ENCODE measurements around the gene ADIG. TPM values are rescaled to one million over a fixed set of nuclear protein-coding genes. Genes with fewer than 3 reads are reported as not detected.

The ADIG gene
- total RNA-seq: not detected

GRCh38 chr20:38581013-38581412 is at the start of gene ADIG:
Gene ADIG, plus strand, starts transcription at chr20:38581197. Its CDS starts 54 bp downstream, at chr20:38581251.
- Histone ChIP-seq H3K9me3 (no peaks in the 10 kb centered on the region), H3K4me1 (no peaks in the 10 kb centered on the region), H3K4me3 (no peak within 1 kb of the TSS), H3K36me3 (peaks cover 0 to 22% (median 0%) of the 10 kb centered on the region in 3 donors), H3K27me3 (no peaks in the 10 kb centered on the region), H3K27ac (no peak within 1 kb of the TSS)
- WGBS, 2 donors: 46 to 58% methylated on average over 5 of the region's 5 CpGs
- no peak for TF ChIP-seq POLR2A (IDR thresholded peaks at IDR 0.05)
- TF ChIP-seq CTCF (IDR thresholded peaks at IDR 0.05): no peak
- TF ChIP-seq EP300 (IDR thresholded peaks at IDR 0.05): no peak
- no peak for DNase-seq (ENCODE audit: low spot score in 2 of 2)

- H3K9me3 ChIP-seq: no peaks in the 10 kb centered on the region
- H3K36me3 ChIP-seq: peaks cover 0 to 96% (median 7%) of the 10 kb centered on the region in 3 donors
- 91 to 92% methylated on average over 11 of the region's 11 CpGs for WGBS, 2 donors
Measured at GRCh38 chr20:38534756-38535155, 46.2 kb upstream of the ADIG start.

GRCh38 chr20:38536310-38536709 is 44.7 kb upstream of the ADIG start:
- WGBS, 2 donors: 97% methylated on average over 2 of the region's 2 CpGs
- no peak overlapping the region for H3K27ac ChIP-seq
- H3K4me1 ChIP-seq: no peaks in the 10 kb centered on the region
- H3K36me3 ChIP-seq: peaks cover 0 to 99% (median 11%) of the 10 kb centered on the region in 3 donors
- no peak overlapping the region for H3K4me3 ChIP-seq
- H3K27me3 ChIP-seq: no peaks in the 10 kb centered on the region
- TF ChIP-seq CTCF (IDR thresholded peaks at IDR 0.05) (no peak), POLR2A (IDR thresholded peaks at IDR 0.05) (no peak), EP300 (IDR thresholded peaks at IDR 0.05) (no peak)
- H3K9me3 ChIP-seq: no peaks in the 10 kb centered on the region
- no peak for DNase-seq (ENCODE audit: low spot score in 2 of 2)

More at GRCh38 chr20:38534756-38535155, 46.2 kb upstream of the ADIG start:
- Histone ChIP-seq H3K27me3 (no peaks in the 10 kb centered on the region), H3K4me3 (no peak overlapping the region), H3K4me1 (no peaks in the 10 kb centered on the region), H3K27ac (no peak overlapping the region)
- TF ChIP-seq EP300 (IDR thresholded peaks at IDR 0.05) (no peak), POLR2A (IDR thresholded peaks at IDR 0.05) (no peak), CTCF (IDR thresholded peaks at IDR 0.05) (no peak)
- no peak for DNase-seq (ENCODE audit: low spot score in 2 of 2)

GRCh38 chr20:38537176-38537575 is 43.8 kb upstream of the ADIG start:
- 89 to 100% methylated on average over 1 of the region's 1 CpG for WGBS, 2 donors

GRCh38 chr20:38538789-38539188 is 42.2 kb upstream of the ADIG start:
- WGBS, 2 donors: 96 to 98% methylated on average over 2 of the region's 2 CpGs
- Histone ChIP-seq H3K36me3 (peaks cover 0 to 98% (median 15%) of the 10 kb centered on the region in 3 donors), H3K27ac (no peak overlapping the region), H3K9me3 (no peaks in the 10 kb centered on the region), H3K4me3 (no peak overlapping the region), H3K4me1 (no peaks in the 10 kb centered on the region), H3K27me3 (no peaks in the 10 kb centered on the region)
- no peak for TF ChIP-seq EP300 (IDR thresholded peaks at IDR 0.05)
- TF ChIP-seq CTCF (IDR thresholded peaks at IDR 0.05): no peak
- TF ChIP-seq POLR2A (IDR thresholded peaks at IDR 0.05): no peak
- no peak for DNase-seq (ENCODE audit: low spot score in 2 of 2)

More at GRCh38 chr20:38537176-38537575, 43.8 kb upstream of the ADIG start:
- Histone ChIP-seq H3K36me3 (peaks cover 0 to 99% (median 15%) of the 10 kb centered on the region in 3 donors), H3K27me3 (no peaks in the 10 kb centered on the region), H3K27ac (no peak overlapping the region), H3K9me3 (no peaks in the 10 kb centered on the region), H3K4me1 (no peaks in the 10 kb centered on the region), H3K4me3 (no peak overlapping the region)
- no peak for DNase-seq (ENCODE audit: low spot score in 2 of 2)
- TF ChIP-seq CTCF (IDR thresholded peaks at IDR 0.05) (no peak), EP300 (IDR thresholded peaks at IDR 0.05) (no peak), POLR2A (IDR thresholded peaks at IDR 0.05) (no peak)
